GM12878 (cell line): ENCODE results near the gene NLGN1. TPM values are rescaled to one million over a fixed set of nuclear protein-coding genes. Genes with fewer than 3 reads are reported as not detected.

Experiments
- ATAC-seq: fragments of 200-7000 bp; cut with Tn5 transposase; 3 replicates; pipeline ENCODE4 v1.9.1; 2020; ENCODE audit warnings: mild to moderate bottlenecking, moderate library complexity
- BruUV-seq: library from RNA; stranded (reverse); fragments of 400-500 nt; replicated peaks from 2 replicates; lab custom pipeline; 2021; lab: Mats Ljungman, UMichigan
- CTCF ChIA-PET: fragments of 300-600 bp; sonication (Branson Sonifier 250); formaldehyde crosslinking; extraction: SDS; loops from one replicate; lab custom pipeline; 2021; ENCODE audit warnings: inconsistent platforms; lab: Yijun Ruan, JAX
- POLR2A ChIA-PET: fragments of 350-600 bp; formaldehyde crosslinking; extraction: SDS; loops from one replicate; lab custom pipeline; 2021; ENCODE audit warnings: inconsistent platforms; lab: Charles Lee
- RAD21 ChIA-PET: fragments of 300-600 bp; sonication (Branson Sonifier 250); formaldehyde crosslinking; loops from one replicate; lab custom pipeline; 2023; ENCODE audit warnings: antibody characterized with exemption; ENCODE audit not compliant: unreplicated experiment; lab: Charles Lee
- SMC1A ChIA-PET: fragments of 300-600 bp; sonication (Branson Sonifier 250); formaldehyde crosslinking; loops from one replicate; lab custom pipeline; 2023; ENCODE audit not compliant: unreplicated experiment, uncharacterized antibody; lab: Charles Lee
- DNase-seq: peaks from one replicate; pipeline ENCODE4 v3.0.0-alpha.2; 2011; ENCODE audit warnings: low read depth, low spot score
- FAIRE-seq: peaks from 3 replicates; lab custom pipeline; 2011; peaks lifted over from hg19 to GRCh38; lab: Jason Lieb, UNC
- H2AFZ ChIP-seq: 2 replicates; pipeline ENCODE4 v1.6.0; 2011; ENCODE audit warnings: low read depth, low read length, control low read depth; ENCODE audit not compliant: control insufficient read depth
- H3K27ac ChIP-seq: 2 replicates; pipeline ENCODE4 v1.5.1; 2011; ENCODE audit warnings: control low read depth; ENCODE audit not compliant: control insufficient read depth, insufficient read depth
- H3K27me3 ChIP-seq, 2 experiments: replicated peaks in 1 of 2; 2 replicates each; pipeline versions ENCODE4 v1.6.0 to v1.6.1; 2011; ENCODE audit warnings: low read length in 1 of 2; ENCODE audit not compliant: control insufficient read depth in 2 of 2, insufficient read depth in 2 of 2
- H3K36me3 ChIP-seq, 2 experiments: 2 replicates each; pipeline ENCODE4 v1.5.1; 2011; ENCODE audit warnings: low read length in 1 of 2; ENCODE audit not compliant: control insufficient read depth in 2 of 2, insufficient read depth in 2 of 2
- H3K4me1 ChIP-seq: 2 replicates; pipeline ENCODE4 v1.6.1; 2011; ENCODE audit warnings: mild to moderate bottlenecking, low read length, moderate library complexity, mixed read lengths; ENCODE audit not compliant: control insufficient read depth, insufficient read depth
- H3K4me2 ChIP-seq: 2 replicates; pipeline ENCODE4 v1.6.0; 2011; ENCODE audit warnings: control low read depth; ENCODE audit not compliant: control insufficient read depth, insufficient read depth
- H3K4me3 ChIP-seq: fragments of 200-600 bp; sonication (generic); 2 replicates; pipeline ENCODE4 v1.5.1; 2016
- H3K79me2 ChIP-seq: 2 replicates; pipeline ENCODE4 v1.6.0; 2011; ENCODE audit warnings: low read length; ENCODE audit not compliant: control insufficient read depth, insufficient read depth
- H3K9ac ChIP-seq: 2 replicates; pipeline ENCODE4 v1.8.0; 2011; ENCODE audit warnings: low read length, control low read depth, mixed read lengths; ENCODE audit not compliant: control insufficient read depth, insufficient read depth
- H3K9me3 ChIP-seq: replicated peaks from 3 replicates; pipeline ENCODE4 v1.5.1; 2011; ENCODE audit warnings: mild to moderate bottlenecking, low read length; ENCODE audit not compliant: control insufficient read depth, insufficient read depth
- H4K20me1 ChIP-seq: 2 replicates; pipeline ENCODE4 v1.6.0; 2011; ENCODE audit not compliant: control insufficient read depth, insufficient read depth
- BHLHE40 ChIP-seq, 2 experiments: fragments of 450-650 bp in 1 of 2; IDR thresholded peaks; 2 replicates each; pipeline ENCODE4 v1.6.1; 2011 to 2017; ENCODE audit warnings: low read depth in 2 of 2, borderline replicate concordance in 1 of 2, improper control_type of control experiment in 1 of 2, low read length in 1 of 2, mild to moderate bottlenecking in 1 of 2
- ELK1 ChIP-seq: IDR thresholded peaks from 2 replicates; pipeline ENCODE4 v1.6.1; 2012; ENCODE audit warnings: low read depth, low read length, improper control_type of control experiment
- EZH2 ChIP-seq: IDR thresholded peaks from 2 replicates; pipeline ENCODE4 v1.6.1; 2012; ENCODE audit warnings: low read depth, mild to moderate bottlenecking, control low read depth, inconsistent platforms, low read length, borderline replicate concordance; ENCODE audit not compliant: control insufficient read depth
- FOS ChIP-seq: IDR thresholded peaks from 3 replicates; pipeline ENCODE4 v1.6.1; 2011; ENCODE audit warnings: borderline replicate concordance; ENCODE audit not compliant: insufficient read length; ENCODE audit errors: extremely low read depth
- HDAC2 ChIP-seq: fragments of 200-600 bp; sonication (generic); IDR thresholded peaks from 2 replicates; pipeline ENCODE4 v1.6.1; 2017
- JUNB ChIP-seq: IDR thresholded peaks from 2 replicates; pipeline ENCODE4 v1.6.1; 2016; ENCODE audit warnings: antibody characterized with exemption, mild to moderate bottlenecking
- PAX5 ChIP-seq: IDR thresholded peaks from 2 replicates; pipeline ENCODE4 v1.6.1; 2011; ENCODE audit warnings: low read depth, low read length, borderline replicate concordance
- PBX3 ChIP-seq: IDR thresholded peaks from 2 replicates; pipeline ENCODE4 v1.6.1; 2011; ENCODE audit warnings: mild to moderate bottlenecking, low read depth, low read length, moderate library complexity; ENCODE audit not compliant: insufficient replicate concordance
- PRDM15 ChIP-seq: fragments of 450-650 bp; formaldehyde crosslinking; IDR thresholded peaks from 2 replicates; pipeline ENCODE4 v1.4.0; 2020; ENCODE audit warnings: mild to moderate bottlenecking, moderate library complexity
- SKIL ChIP-seq: fragments of 450-650 bp; IDR thresholded peaks from 2 replicates; pipeline ENCODE4 v1.6.1; 2017; ENCODE audit warnings: mild to moderate bottlenecking, low read depth, inconsistent platforms; ENCODE audit not compliant: poor library complexity, severe bottlenecking
- SMC3 ChIP-seq: IDR thresholded peaks from 2 replicates; pipeline ENCODE4 v1.6.1; 2011; ENCODE audit warnings: low read length, improper control_type of control experiment, borderline replicate concordance
- TAF1 ChIP-seq: IDR thresholded peaks from 2 replicates; pipeline ENCODE4 v1.6.1; 2011; ENCODE audit warnings: mild to moderate bottlenecking, low read depth, low read length, borderline replicate concordance
- TBL1XR1 ChIP-seq: IDR thresholded peaks from 2 replicates; pipeline ENCODE4 v1.6.1; 2012; ENCODE audit warnings: low read depth, low read length, improper control_type of control experiment
- WRNIP1 ChIP-seq: IDR thresholded peaks from 2 replicates; pipeline ENCODE4 v1.6.1; 2011; ENCODE audit warnings: low read depth, low read length, improper control_type of control experiment, borderline replicate concordance
- WGBS: methylation state at CpG from one replicate; pipeline ENCODE4 v1.1.6; 2016; ENCODE audit warnings: low lambda C conversion rate; ENCODE audit not compliant: insufficient replicate concordance, insufficient coverage; ENCODE audit errors: missing lambda C conversion rate; 5-methylcytosine and 5-hydroxymethylcytosine counted together
- in situ Hi-C: fragments of 300-500 bp; cut with MboI; formaldehyde crosslinking; loops from 9 replicates; pipeline ENCODE4 v1.14.3; 2018; ENCODE audit warnings: mixed read lengths
- intact Hi-C: fragments of 100-400 bp; cut with micrococcal nuclease; formaldehyde crosslinking; loops from one replicate; pipeline ENCODE4 v1.14.2; 2022; ENCODE audit not compliant: unreplicated experiment
- polyA plus RNA-seq, 11 experiments: library from polyadenylated mRNA; depleted of rRNA in 4 of 11; unstranded in 6 of 11; stranded (reverse) in 5 of 11; fragments of >200 nt; fragmentation: Nextera tagmentation in 4 of 11; fragmentation: Illumina TruSeq in 1 of 11; extraction: Ambion mirVana in 4 of 11; extraction: Trizol in 1 of 11; gene quantifications; 1 replicate in 1 of 11; 2 replicates in 10 of 11; pipeline versions ENCODE4 v1.2.1 to v1.2.3, GENCODE V29; 2011 to 2016; ENCODE audit warnings: inconsistent platforms in 2 of 11, missing spikeins in 2 of 11, low read depth in 1 of 11
- total RNA-seq, 4 experiments: library from RNA; depleted of rRNA in 3 of 4; stranded (reverse); fragments of >200 nt in 3 of 4; fragmentation: Illumina TruSeq in 1 of 4; extraction: Trizol in 1 of 4; gene quantifications; 2 replicates each; pipeline versions ENCODE4 v1.2.1 to v1.2.3, GENCODE V29; 2013 to 2021

The NLGN1 gene
- total and polyA plus RNA-seq, 10 of the 15 experiments (the other 5 are each of a cell fraction or from before 2014, with no cell fraction given), result not detected

GRCh38 chr3:173501931-173502489 lies 104.5 kb downstream of the NLGN1 start (continued):
- TF ChIP-seq PBX3 (no peak), WRNIP1 (no peak), ELK1 (no peak)

GRCh38 chr3:173502983-173503568 lies 105.5 kb downstream of the NLGN1 start:
- BruUV-seq, result no TSS peak
- WGBS, result 0% methylated on average over 4 of the region's 4 CpGs
- H3K27ac ChIP-seq, result no peak overlapping the region
- no peak for ATAC-seq
- FAIRE-seq, result no peak
- H3K4me1 ChIP-seq, result no peaks in the 10 kb centered on the region
- H3K27me3 ChIP-seq, result no peaks in the 10 kb centered on the region
- H2AFZ ChIP-seq, result no peak overlapping the region
- CTCF ChIA-PET, result no interaction called here
- in situ Hi-C loops (no loop called here), intact Hi-C loops (no loop called here)
- POLR2A ChIA-PET, result no interaction called here
- no peak overlapping the region for H3K4me3 ChIP-seq
- no peaks in the 10 kb centered on the region for H3K36me3 ChIP-seq
- no peak overlapping the region for H3K9ac ChIP-seq
- no peaks in the 10 kb centered on the region for H3K79me2 ChIP-seq
- no peaks in the 10 kb centered on the region for H4K20me1 ChIP-seq
- DNase-seq, result no peak
- no peaks in the 10 kb centered on the region for H3K9me3 ChIP-seq
- H3K4me2 ChIP-seq, result no peak overlapping the region
- SMC1A ChIA-PET, result no interaction called here
- RAD21 ChIA-PET, result no interaction called here
- no peak for TF ChIP-seq SMC3
- no peak for TF ChIP-seq PAX5
- no peak for TF ChIP-seq TBL1XR1
- TF ChIP-seq JUNB, result no peak
- no peak for TF ChIP-seq HDAC2
- TF ChIP-seq FOS, result no peak
- no peak for TF ChIP-seq EZH2
- no peak for TF ChIP-seq PRDM15 (CRISPR knock-in tag)
- TF ChIP-seq BHLHE40 (IDR thresholded peaks at IDR 0.05; ENCODE audit: borderline replicate concordance in 1 of 2, low read depth in 2 of 2, low read length in 1 of 2), result no peak
- no peak for TF ChIP-seq TAF1
- TF ChIP-seq SKIL, result no peak
